HG02870 (cell line): ENCODE data around the gene TSHR.
A peak's percentile ranks its signal among the peaks of the same experiment; 100 is the strongest.
"Not testable (repeated sequence)": the region's sequence is repeated elsewhere in the genome, so short reads cannot be mapped to it uniquely, and the experiment has no call there.

Experiments
- ATAC-seq: cut with Tn5 transposase; IDR thresholded peaks from one replicate; pipeline ENCODE4 v1.9.1; 2021; ENCODE audit warnings: mild to moderate bottlenecking, moderate library complexity; ENCODE audit not compliant: unreplicated experiment

TSHR gene

DNA sequence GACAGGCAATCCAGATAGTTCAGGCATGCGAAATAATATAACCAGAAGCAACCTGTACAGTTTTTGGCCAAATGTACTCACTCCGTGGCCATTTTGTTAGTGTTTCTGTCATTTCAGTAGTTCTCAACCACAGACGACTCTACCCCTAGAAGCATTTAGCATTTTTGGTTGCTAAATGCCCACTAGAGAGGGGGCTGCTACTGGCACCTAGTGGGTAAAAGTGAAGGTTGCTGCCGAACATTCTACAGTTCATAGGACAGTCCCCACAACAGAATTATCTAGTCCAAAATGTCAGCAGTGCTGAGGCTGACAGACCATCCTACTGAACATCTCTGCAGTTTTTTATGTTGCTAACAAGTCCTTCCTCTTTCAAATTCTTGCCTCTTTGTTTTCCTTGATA lies 107.4 kb downstream of the TSHR start:
- ATAC-seq, result peak; percentile 61

DNA sequence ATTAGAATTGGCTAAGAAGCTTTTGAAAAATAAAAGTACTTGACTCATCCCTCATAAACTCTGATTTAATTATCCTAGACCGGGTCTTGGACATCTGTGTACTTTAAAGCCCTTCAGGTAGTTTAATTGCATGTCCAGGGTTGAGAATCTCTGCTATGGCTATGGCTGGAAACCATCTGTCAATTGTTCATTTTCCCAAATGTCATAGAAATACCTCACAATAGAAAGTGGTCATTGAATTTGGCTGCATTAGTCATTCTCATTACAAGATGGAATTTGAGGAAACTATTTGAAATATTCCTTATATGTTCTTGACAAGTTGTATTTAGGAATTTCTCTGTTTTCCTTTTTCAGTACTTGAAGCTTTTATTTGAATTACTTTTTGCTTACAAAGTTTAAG lies 111.3 kb downstream of the TSHR start:
- ATAC-seq, result no peak

DNA sequence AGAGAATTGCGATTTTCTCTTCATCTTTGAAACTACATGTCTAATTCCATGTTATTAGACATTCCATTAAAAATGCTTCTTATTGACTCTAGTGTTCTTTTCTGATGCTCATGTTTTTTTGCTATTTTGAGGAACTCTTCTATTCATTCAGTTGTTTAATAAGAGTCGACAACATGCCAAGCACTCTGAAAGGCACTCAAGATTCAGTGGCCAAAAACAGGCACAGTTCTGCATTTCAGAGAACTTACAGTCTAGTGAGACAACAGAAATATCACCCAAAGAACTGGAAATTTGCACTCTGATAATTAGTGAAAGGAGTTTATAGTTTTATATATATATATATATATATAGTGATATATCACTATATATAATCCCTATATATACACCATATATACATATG lies 111.7 kb downstream of the TSHR start:
- no peak for ATAC-seq

DNA sequence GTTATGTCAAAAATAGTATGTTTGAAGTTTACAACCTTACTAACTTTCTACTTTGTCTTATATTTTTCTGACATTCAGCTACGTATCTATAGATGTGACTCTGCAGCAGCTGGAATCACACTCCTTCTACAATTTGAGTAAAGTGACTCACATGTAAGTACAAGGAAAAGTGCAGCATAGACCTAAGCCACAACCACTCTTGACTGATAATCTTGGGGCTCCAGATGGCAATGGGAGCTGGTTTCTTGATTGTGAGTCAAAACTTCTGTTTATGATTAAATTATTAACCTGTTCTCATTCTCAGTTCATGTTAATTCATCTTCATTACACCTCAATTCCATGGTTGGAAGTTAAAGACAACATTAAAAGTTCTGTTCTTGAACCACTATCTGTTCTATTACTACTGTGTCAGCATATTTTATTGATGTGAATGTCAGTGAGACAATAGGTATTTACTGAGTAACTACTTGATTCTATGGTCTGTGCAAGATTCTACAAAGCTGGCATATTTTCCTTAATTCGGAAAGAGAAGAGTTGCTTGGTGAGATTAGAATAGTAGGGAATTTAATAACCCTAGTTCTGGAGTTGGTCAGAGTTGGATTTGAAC lies 112.9 kb downstream of the TSHR start:
- no peak for ATAC-seq

DNA sequence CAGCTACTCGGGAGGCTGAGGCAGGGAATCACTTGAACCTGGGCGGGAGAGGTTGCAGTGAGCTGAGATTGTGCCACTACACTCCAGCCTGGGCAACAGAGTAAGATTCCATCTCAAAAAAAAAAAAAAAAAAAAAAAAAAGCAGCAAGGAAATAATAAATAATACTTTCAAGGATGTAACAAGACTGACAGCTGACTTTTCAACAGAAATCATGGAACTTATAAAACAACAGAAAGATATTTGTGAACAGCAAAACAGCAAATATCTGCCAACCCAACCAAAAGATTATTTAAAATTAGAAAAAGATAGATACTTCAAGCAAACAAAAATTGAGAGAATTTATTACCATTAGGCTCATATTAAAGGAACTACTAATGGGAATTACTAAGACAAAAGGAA lies 115.1 kb downstream of the TSHR start:
- no peak for ATAC-seq

DNA sequence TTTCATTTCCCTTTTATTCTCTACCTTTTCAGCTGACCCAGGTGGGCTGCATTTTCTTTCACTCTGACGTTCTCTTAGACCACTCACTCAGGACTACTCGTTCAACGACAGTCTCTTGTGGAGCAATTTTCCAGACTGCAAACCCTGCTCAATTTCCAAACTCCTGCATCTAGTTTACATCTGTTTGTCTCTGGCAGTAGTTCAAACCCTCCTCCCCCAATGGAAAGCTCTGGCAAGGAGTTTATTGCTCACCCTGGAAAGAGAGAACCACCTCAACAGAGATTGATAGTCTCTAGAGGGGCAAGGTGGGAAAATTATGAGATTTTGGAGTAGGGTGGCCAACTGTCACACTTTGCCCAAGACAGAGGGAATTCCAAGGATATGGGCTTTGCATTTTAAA lies 130.2 kb downstream of the TSHR start:
- ATAC-seq, result no peak

DNA sequence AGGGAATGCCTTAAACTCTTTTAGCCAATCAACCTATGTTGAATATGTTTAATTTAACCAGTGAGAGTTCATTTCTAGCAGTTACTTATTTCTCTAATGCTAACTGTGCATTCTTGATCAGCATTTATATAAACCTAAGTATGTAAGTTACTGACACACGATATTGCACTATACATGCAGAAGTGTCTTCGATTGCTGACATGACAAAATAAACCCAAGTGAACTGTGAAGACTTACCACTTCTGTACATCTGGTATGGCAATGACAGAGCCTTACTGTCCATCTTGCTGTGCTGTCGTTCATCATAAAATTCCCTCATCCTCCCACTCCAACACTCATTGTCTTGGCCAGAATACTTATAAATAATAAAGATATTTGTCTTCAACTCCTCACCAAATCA lies 131.8 kb downstream of the TSHR start:
- no peak for ATAC-seq

DNA sequence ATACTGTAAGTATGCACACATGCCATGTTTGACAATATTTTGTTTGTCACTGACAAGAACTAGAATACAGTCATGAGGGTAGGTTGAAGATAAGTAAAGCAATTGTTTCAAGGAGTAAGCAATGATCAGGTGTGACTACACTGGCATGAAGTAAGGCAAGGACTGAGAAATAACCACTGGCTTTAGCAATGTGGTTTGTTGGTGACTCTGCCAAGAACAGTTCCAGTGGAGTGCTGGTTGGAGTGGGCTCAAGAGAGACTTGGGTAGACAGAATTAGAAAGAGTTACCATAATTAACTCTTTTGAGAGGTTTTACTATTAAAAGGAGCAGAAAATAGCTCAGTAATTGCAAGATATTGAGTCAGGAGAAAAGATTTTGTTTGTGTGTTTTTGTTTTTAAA lies 135.7 kb downstream of the TSHR start:
- no peak for ATAC-seq

DNA sequence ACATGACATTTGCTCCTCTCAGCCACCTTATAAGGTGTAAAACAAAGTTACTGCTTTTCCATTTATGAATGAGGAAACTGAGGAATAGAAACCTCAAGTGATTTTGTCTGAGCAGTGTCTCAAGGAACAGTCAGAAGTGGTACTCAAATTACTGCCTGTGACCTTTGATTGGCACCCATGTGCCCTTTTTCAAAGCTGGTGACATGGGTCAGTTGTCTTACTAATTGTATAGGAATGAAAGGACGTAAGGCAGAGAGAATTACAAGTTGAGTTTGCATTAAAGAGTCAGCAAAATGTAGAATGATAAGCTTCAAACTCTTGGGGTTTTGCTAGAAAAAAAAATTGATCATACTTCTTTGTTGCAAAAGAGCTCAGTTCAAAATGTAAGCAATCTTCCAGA lies 136.2 kb downstream of the TSHR start:
- no peak for ATAC-seq

DNA sequence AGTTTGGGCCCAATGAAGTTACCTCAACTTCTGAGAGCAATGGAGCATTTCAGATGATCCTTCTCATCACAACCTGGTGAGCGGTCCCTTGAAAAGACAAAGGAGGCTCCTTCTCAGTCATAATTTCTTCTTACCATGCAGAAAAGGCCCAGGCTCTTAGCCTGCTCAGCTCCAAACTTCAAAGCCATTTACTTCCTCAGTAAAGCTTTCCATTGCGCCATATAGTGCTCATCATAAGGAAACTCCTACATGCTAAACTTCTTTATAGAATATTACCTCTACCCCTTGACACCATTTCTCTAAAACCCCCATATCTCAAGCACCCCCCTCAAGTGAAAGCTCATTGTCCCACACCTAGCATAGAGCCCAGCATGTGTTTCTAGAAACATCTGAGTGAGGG lies 138.2 kb downstream of the TSHR start:
- no peak for ATAC-seq

DNA sequence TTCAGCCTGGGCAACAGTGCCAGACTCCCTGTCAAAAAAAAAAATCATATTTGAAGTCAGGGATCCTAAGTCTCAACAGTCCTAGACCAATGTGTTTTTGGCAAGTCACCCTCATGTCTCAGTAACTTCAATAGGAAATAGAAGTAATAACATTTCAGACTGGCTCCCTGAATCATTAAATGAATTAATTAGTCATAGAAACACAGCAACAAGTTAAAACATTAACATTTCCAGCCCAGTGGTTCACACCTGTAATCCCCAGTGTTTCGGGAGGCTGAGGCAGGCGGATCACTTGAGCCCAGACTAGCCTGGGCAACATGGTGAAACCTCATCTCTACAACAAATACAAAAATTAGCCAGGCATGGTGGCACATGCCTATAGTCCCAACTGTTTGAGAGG lies 140.1 kb downstream of the TSHR start:
- ATAC-seq, result no peak

DNA sequence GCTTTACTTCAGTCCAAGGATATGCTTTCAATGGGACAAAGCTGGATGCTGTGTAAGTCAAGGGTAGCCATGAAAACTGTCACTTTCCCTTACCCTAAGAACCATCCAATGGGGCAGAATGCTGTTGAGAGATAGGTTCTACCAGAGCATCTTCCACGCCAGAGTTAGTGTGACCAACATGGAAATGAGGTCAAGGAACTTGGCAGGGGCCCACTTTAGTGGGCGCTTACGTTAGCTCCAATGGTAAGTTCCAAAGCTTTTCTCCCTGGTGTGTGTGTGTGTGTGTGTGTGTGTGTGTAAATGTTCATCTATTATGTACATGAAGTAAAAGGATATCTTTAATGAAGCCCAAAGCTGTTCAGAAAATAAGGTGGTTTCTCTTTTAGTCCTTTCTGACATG lies 141.2 kb downstream of the TSHR start:
- ATAC-seq, result no peak

DNA sequence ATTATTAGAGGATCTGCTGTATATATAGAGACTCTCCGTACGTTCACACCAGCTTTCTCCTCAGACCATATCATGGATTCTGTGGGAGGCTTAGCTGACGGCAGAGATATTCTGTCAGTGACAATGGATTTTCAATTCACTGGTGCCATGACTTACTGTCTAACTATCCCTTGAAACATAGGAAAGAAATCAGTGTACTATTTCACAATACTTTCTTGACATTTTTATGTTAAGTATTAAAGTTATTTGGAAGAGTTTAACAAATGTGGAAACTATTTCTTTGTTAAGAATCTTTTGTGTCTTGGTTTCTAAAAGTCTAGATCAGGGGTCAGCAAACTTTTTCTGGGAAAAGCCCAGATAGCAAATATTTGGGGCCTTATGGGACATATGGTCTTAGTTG lies 146.8 kb downstream of the TSHR start:
- no peak for ATAC-seq

DNA sequence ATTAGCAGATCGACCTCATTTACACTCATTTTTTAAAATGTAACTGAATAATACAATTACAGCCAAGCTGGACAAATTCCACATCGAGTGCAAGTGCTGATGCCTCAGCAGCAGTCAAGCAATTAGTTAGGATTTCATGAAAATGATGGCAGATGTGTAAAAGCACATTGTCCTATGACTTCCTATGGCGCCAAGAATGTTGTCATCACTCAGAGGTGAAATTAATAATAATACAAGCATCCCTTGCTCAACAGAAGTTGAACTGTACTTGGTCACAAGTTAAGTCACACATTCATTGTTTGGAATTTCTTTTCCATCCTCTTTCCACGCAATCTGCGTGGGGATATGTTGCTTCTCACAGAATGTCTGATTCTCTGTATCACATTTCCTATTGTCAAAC lies 148.0 kb downstream of the TSHR start:
- no peak for ATAC-seq

DNA sequence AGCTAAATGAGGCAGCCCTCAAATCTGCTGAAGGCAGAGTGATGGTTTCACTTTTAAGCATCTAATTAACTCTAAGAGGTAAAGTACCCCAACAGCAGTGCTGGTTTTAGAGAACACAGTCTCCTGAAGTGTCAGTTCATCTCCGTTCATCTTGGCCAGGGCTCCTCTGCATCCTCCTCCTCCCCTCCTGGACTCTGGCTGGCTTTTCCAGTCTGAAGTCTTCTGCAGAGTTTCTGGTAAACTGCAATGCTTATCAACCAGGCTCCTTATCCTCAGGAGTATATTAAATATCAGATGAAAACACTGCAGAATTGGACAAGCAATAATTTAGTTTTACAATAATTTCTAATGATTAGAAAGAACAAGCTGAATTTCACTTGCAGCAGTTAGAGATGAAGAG lies 150.0 kb downstream of the TSHR start:
- no peak for ATAC-seq

DNA sequence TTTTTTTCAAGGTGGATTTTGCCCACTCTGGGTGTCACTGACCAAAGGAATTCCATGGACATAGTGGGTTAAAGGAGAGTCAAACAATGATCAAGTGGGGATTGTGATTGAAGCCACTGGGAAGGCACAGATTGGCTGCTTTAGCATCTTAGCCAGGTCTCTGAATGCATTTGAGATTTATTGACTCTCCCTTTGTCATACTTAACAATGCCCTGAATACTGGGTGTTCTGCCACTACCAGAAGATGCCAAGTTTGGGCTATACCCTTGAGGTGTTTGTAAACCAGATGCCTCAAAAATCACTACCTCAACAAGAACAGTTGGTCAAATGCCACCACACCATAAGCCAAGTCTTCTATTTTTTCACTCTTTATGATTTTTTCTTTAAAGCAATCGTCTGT lies 150.5 kb downstream of the TSHR start:
- no peak for ATAC-seq

DNA sequence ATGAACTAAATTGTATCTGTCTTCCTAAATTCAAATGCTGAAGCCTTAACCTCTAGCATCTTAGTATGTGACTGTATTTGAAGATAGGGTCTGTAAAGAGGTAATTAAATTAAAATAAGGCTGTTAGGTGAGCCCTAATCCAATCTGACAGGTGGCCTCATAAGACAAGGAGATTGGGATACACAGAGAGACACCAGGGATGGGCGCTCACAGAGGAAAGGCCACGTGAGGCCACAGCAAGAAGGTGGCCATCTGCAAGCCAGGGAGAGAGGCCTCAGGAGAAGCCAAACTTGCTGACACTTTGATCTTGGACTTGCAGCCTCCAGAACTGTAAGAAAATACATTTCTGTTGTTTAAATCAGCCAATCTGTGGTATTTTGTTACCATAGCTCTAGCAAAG lies 154.8 kb downstream of the TSHR start:
- no peak for ATAC-seq

DNA sequence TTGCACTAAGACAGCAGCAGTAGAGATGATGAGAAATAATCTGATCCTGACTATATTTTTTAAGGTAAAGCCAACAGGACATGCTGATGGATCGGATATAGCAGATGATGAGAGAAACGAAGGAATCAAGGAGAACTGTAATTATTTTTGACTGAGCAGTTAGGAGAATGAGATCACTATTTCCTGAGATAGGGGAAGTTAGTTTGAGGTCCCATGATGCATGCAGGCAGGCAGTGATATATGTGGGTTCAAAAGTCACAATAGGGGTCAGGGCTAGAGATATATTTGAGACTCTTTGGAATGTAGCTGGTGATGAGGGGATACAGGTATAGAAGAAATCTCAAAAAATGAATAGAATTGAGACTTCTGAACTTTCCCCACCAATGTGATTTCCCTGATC lies 157.8 kb downstream of the TSHR start:
- no peak for ATAC-seq

DNA sequence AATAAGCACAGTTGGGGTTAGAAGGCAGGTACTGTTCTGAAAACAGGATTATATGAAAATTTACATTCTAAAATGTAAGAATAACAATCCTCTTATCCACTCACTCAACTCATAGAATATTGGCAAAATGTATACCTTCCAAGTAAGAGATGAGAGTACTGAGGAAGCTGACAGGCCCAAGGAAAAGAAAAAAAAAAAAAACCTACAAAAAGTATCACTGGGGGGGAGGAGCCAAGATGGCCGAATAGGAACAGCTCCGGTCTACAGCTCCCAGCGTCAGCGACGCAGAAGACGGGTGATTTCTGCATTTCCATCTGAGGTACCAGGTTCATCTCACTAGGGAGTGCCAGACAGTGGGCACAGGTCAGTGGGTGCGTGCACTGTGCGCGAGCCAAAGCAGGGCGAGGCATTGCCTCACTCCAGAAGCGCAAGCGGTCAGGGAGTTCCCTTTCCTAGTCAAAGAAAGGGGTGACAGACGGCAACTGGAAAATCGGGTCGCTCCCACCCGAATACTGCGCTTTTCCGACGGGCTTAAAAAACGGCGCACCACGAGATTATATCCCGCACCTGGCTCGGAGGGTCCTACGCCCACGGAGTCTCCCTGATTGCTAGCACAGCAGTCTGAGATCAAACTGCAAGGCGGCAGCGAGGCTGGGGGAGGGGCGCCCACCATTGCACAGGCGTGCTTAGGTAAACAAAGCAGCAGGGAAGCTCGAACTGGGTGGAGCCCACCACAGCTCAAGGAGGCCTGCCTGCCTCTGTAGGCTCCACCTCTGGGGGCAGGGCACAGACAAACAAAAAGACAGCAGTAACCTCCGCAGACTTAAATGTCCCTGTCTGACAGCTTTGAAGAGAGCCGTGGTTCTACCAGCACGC lies 158.8 kb downstream of the TSHR start:
- ATAC-seq, result not testable (repeated sequence)

DNA sequence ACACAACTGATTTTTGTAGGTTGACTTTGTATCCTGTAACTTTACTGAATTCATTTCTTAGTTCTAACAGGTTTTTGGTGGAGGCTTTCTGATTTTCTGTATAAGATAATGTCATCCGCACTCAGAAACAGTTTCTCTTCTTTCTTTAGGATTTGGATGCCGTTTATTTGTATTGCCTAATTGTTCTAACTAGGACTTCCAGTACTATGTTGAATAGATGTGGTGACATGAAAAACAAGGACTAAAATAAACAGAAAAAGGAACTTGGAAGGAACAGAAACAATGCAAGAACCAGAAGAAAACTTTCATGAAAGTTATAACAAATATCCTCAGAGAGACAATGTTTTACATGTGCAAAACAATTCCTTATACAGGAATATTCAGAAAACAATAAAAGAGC lies 165.1 kb downstream of the TSHR start:
- ATAC-seq, result no peak

DNA sequence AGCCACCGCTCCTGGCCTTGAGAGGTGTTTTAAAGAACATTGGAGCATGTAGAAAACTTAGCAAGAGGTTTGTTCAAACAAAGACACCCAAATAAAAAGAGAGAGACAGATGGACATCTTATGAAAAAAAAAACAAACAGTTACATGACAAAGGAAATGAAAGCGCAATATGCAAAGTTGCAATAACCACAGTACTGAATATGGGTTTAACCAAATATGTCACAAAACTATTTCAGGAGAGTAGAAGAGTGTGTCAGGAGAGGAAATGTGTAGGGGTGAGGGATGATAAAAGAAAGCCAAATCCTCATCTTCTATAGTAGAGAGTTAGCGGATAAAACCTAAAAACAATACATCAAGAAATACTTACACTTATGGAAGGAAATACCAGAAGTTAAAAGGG lies 166.9 kb downstream of the TSHR start:
- ATAC-seq, result peak; percentile 100

DNA sequence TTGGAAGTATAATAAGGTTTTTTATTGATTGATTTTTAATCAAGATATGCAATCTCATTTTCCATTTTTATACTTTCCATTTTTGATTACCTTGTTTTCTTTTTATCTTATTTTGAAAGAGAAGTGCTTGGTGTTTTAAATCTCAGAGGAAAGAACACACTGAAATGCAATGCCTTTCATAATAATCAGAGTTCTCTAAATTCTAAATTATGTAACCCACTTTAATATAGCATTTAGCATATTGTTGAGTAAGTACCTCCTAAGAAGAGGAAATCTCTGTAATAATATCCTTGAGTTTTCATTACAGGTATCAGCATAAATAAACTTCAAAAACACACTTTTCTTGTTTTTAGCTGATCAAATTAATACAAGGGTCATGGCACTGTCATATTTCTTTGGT lies 168.4 kb downstream of the TSHR start:
- no peak for ATAC-seq

DNA sequence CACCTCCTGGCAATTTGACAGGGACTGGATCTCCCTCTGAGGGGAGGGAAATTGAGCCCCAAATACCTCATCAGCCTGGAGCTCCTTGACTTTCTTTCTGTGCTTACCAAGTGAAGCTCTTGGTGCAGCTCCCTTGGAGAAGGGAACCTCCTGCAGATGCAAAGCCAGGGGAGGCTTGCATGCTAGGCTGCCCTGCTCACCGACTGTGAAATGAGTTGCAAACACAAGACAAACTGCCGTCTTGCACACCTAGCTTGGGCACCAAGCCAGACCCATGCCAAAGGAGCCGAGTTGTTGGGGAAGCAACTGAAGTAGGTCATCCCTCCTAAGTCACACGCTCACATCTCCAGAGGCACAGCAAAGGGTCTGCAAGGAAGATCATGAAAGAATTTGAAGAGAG lies 170.1 kb downstream of the TSHR start:
- no peak for ATAC-seq
